Endodermal cell (in vitro differentiated cells): ENCODE results near the gene PFKL. TPM values are rescaled to one million over a fixed set of nuclear protein-coding genes. Genes with fewer than 3 reads are reported as not detected.

Experiments used
- DNase-seq: peaks from one replicate; pipeline ENCODE4 v3.0.0-alpha.2; 2017
- H3K27ac ChIP-seq: 2 replicates; pipeline ENCODE4 v1.5.1; 2013; ENCODE audit warnings: mild to moderate bottlenecking, low read depth, low read length, moderate library complexity
- H3K27me3 ChIP-seq: 2 replicates; pipeline ENCODE4 v1.6.1; 2013; ENCODE audit warnings: mild to moderate bottlenecking, low read length, moderate library complexity; ENCODE audit not compliant: insufficient read depth, control insufficient read depth, poor library complexity, severe bottlenecking
- H3K36me3 ChIP-seq: 2 replicates; pipeline ENCODE4 v1.7.0; 2013; ENCODE audit warnings: mild to moderate bottlenecking, low read length, moderate library complexity; ENCODE audit not compliant: control insufficient read depth, insufficient read depth
- H3K4me1 ChIP-seq: one replicate; pipeline ENCODE4 v1.7.0; 2013; ENCODE audit warnings: low read length; ENCODE audit not compliant: control insufficient read depth, insufficient read depth
- H3K4me3 ChIP-seq: 2 replicates; pipeline ENCODE4 v1.5.1; 2013; ENCODE audit warnings: mild to moderate bottlenecking, low read length, moderate library complexity
- H3K9ac ChIP-seq: 2 replicates; pipeline ENCODE4 v1.6.1; 2013; ENCODE audit warnings: mild to moderate bottlenecking, low read length, moderate library complexity; ENCODE audit not compliant: poor library complexity, severe bottlenecking; ENCODE audit errors: extremely low read depth
- H3K9me3 ChIP-seq: 2 replicates; pipeline ENCODE4 v1.6.1; 2013; ENCODE audit warnings: mild to moderate bottlenecking, low read length, moderate library complexity; ENCODE audit not compliant: control insufficient read depth
- H3K27ac Mint-ChIP-seq: 2 replicates; pipeline ENCODE4 v1.8.0; 2020; ENCODE audit warnings: mixed read lengths
- H3K27me3 Mint-ChIP-seq: 2 replicates; pipeline ENCODE4 v1.8.0; 2021; ENCODE audit warnings: mild to moderate bottlenecking, mixed read lengths; ENCODE audit not compliant: insufficient read depth
- H3K36me3 Mint-ChIP-seq: 2 replicates; pipeline ENCODE4 v1.8.0; 2020; ENCODE audit warnings: low read depth, mixed read lengths
- H3K4me1 Mint-ChIP-seq: 2 replicates; pipeline ENCODE4 v1.8.0; 2020; ENCODE audit warnings: mixed read lengths
- H3K4me3 Mint-ChIP-seq: 2 replicates; pipeline ENCODE4 v1.8.0; 2020; ENCODE audit warnings: mild to moderate bottlenecking, moderate library complexity, mixed read lengths
- H3K9me3 Mint-ChIP-seq: 2 replicates; pipeline ENCODE4 v1.8.0; 2020; ENCODE audit warnings: mild to moderate bottlenecking, mixed read lengths
- CTCF ChIP-seq: fragments of 200-600 bp; sonication (generic); conservative IDR thresholded peaks from 2 replicates; pipeline ENCODE4 v1.5.0; 2021; ENCODE audit warnings: antibody characterized with exemption, mild to moderate bottlenecking
- WGBS, 2 experiments: methylation state at CpG; one replicate each; pipeline versions ENCODE4 v1.1.5 to v1.1.7; 2013; ENCODE audit warnings: missing lambda C conversion rate in 2 of 2, mixed read lengths in 1 of 2; ENCODE audit not compliant: insufficient coverage in 1 of 2, insufficient read length in 1 of 2; 5-methylcytosine and 5-hydroxymethylcytosine counted together
- total RNA-seq, 2 donors: library from RNA; stranded (reverse); fragmentation: NEBNext Ultra II Directional in 1 of 2; extraction: Animal tissue kit (Norgen Biotek cat#: 25700) in 1 of 2; gene quantifications; 2 replicates in 1 of 2; 3 replicates in 1 of 2; pipeline ENCODE4 v1.2.1, GENCODE V29; 2021

PFKL gene
- total RNA-seq, 2 donors from 2014 or later: 195 to 198 TPM

GRCh38 chr21:44363278-44363677 lies 63.4 kb downstream of the PFKL start:
- no peak for DNase-seq

GRCh38 chr21:44364151-44365053 lies 64.5 kb downstream of the PFKL start:
- H3K9ac ChIP-seq: no peak overlapping the region
- H3K9me3 ChIP-seq: peaks cover 19% of the 10 kb centered on the region
- Mint-ChIP-seq H3K36me3 (no peaks in the 10 kb centered on the region), H3K9me3 (peaks cover 5% of the 10 kb centered on the region), H3K27me3 (peaks cover 2% of the 10 kb centered on the region), H3K27ac (no peak overlapping the region), H3K4me3 (no peak overlapping the region), H3K4me1 (no peaks in the 10 kb centered on the region)
- H3K4me3 ChIP-seq: no peak overlapping the region
- TF ChIP-seq CTCF: peak; percentile 58
- H3K4me1 ChIP-seq: no peaks in the 10 kb centered on the region
- no peaks in the 10 kb centered on the region for H3K27me3 ChIP-seq
- WGBS, 2 experiments: 73 to 88% methylated on average over 8 to 22 of the region's 22 CpGs
- H3K27ac ChIP-seq: no peak overlapping the region
- peak; percentile 69 for DNase-seq
- H3K36me3 ChIP-seq: no peaks in the 10 kb centered on the region

More at GRCh38 chr21:44363278-44363677, 63.4 kb downstream of the PFKL start:
- Histone ChIP-seq H3K4me1 (no peaks in the 10 kb centered on the region), H3K4me3 (no peak overlapping the region), H3K27me3 (no peaks in the 10 kb centered on the region), H3K9ac (no peak overlapping the region), H3K27ac (no peak overlapping the region), H3K9me3 (peaks cover 26% of the 10 kb centered on the region), H3K36me3 (no peaks in the 10 kb centered on the region)
- Mint-ChIP-seq H3K4me3 (no peak overlapping the region), H3K27ac (no peak overlapping the region), H3K9me3 (peaks cover 14% of the 10 kb centered on the region), H3K27me3 (peaks cover 3% of the 10 kb centered on the region), H3K4me1 (no peaks in the 10 kb centered on the region), H3K36me3 (no peaks in the 10 kb centered on the region)
- TF ChIP-seq CTCF: no peak
- 82 to 100% methylated on average over 1 of the region's 1 CpG for WGBS, 2 experiments

- WGBS, 2 experiments: 91 to 98% methylated on average over 10 to 18 of the region's 18 CpGs
Measured at GRCh38 chr21:44365251-44365966, 65.6 kb downstream of the PFKL start.

More at GRCh38 chr21:44365251-44365966, 65.6 kb downstream of the PFKL start:
- no peak overlapping the region for H3K9ac ChIP-seq
- Mint-ChIP-seq H3K4me3 (no peak overlapping the region), H3K36me3 (no peaks in the 10 kb centered on the region), H3K4me1 (no peaks in the 10 kb centered on the region), H3K27ac (no peak overlapping the region), H3K27me3 (peaks cover 3% of the 10 kb centered on the region), H3K9me3 (peaks cover 5% of the 10 kb centered on the region)
- peaks cover 19% of the 10 kb centered on the region for H3K9me3 ChIP-seq
- H3K4me1 ChIP-seq: no peaks in the 10 kb centered on the region
- no peaks in the 10 kb centered on the region for H3K36me3 ChIP-seq
- H3K4me3 ChIP-seq: no peak overlapping the region
- DNase-seq: peak; percentile 33
- no peak for TF ChIP-seq CTCF
- no peaks in the 10 kb centered on the region for H3K27me3 ChIP-seq
- no peak overlapping the region for H3K27ac ChIP-seq
